HG03469 (cell line): ENCODE data around the gene OR2M4.
"Not testable (repeated sequence)": the region's sequence is repeated elsewhere in the genome, so short reads cannot be mapped to it uniquely, and the experiment has no call there.

ENCODE experiments used
- ATAC-seq: cut with Tn5 transposase; IDR thresholded peaks from one replicate; pipeline ENCODE4 v1.9.1; 2021; ENCODE audit warnings: mild to moderate bottlenecking, moderate library complexity, moderate number of reproducible peaks; ENCODE audit not compliant: unreplicated experiment

The OR2M4 gene, protein sequence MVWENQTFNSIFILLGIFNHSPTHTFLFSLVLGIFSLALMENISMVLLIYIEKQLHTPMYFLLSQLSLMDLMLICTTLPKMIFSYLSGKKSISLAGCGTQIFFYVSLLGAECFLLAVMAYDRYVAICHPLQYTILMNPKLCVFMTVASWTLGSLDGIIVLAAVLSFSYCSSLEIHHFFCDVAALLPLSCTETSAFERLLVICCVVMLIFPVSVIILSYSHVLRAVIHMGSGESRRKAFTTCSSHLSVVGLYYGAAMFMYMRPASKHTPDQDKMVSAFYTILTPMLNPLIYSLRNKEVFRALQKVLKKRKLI

DNA sequence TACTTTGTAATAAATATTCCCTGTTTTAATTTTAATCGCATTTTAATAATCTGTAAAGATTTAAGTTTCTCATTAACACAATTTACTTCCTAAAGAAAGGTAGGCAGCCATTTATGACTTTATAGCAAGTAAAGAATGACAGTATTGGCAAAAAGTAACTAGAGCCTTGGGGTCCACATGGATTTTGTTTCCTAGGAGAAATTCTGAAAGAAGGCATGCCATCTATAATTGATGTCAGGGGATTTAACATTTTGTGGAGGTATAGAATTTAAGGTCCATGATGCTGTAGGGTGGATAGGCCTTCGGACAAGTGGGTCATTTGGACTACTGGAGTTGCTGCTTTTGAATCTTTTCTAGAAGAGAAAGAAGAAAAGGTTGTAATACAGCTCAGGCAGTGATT lies at the start of gene OR2M4:
OR2M4 (plus strand) TSS at position 301 of the 400 bp plus-strand sequence. CDS start 7,512 bp downstream, outside the sequence.
- ATAC-seq = no peak

- no peak for ATAC-seq
Measured at GRCh38 chr1:248183996-248184395, 47.2 kb upstream of the OR2M4 start.

- no peak for ATAC-seq
Measured at GRCh38 chr1:248187363-248187762, 43.9 kb upstream of the OR2M4 start.

GRCh38 chr1:248189026-248189425 lies 42.2 kb upstream of the OR2M4 start:
- no peak for ATAC-seq

DNA sequence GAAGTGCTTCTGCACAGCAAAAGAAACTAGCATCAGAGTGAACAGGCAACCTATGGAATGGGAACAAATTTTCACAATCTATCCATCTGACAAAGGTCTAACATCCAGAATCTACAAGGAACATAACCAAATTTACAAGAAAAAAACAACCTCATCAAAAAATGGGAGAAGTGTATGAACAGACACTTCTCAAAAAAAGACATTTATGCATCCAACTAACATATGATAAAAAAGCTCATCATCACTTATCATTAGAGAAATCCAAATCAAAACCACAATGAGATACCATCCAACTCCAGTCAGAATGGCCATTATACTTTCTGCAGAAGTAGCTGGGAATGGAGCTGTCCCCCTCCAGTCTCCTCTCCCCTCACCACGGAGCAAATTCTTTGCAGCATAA lies 37.1 kb upstream of the OR2M4 start:
- no peak for ATAC-seq

DNA sequence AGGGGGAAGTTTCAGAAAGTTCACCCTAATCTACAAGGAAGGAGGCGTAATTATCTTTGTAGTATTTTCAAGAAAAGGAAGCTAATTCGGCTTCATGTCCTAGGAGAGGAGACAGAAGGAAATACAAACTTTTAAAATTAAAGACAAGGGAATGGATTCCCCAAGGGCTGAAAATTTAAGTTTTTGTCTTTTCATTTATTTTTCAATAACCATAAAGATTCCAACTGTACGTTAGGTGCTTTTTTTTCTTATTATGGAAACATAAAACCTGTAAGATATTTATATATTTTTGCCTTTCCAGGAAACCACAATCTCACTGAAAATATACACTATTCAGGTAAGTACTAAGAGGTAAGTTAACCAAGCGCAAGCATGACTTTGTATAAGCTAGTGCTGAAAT lies 34.3 kb upstream of the OR2M4 start, which contains the start of gene OR2M3:
OR2M3 (plus strand) TSS at position 301 of the 400 bp plus-strand sequence. CDS start 5,803 bp downstream, outside the sequence.
- no peak for ATAC-seq

GRCh38 chr1:248215880-248216279 lies 15.3 kb upstream of the OR2M4 start:
- ATAC-seq = no peak

- ATAC-seq = no peak
Measured at GRCh38 chr1:248225537-248225936, 5.7 kb upstream of the OR2M4 start.

GRCh38 chr1:248229360-248229908 lies 1.8 kb upstream of the OR2M4 start:
- no peak for ATAC-seq

DNA sequence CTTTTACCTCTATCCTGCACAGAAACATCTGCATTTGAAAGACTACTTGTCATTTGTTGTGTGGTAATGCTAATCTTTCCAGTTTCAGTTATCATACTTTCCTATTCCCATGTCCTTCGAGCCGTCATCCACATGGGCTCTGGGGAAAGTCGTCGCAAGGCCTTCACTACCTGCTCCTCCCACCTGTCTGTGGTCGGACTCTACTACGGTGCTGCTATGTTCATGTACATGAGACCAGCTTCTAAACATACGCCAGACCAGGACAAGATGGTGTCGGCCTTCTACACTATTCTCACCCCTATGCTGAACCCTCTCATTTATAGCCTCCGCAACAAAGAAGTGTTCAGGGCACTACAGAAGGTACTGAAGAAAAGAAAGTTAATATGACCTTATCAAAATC lies 8.3 kb downstream of the OR2M4 start:
- no peak for ATAC-seq

DNA sequence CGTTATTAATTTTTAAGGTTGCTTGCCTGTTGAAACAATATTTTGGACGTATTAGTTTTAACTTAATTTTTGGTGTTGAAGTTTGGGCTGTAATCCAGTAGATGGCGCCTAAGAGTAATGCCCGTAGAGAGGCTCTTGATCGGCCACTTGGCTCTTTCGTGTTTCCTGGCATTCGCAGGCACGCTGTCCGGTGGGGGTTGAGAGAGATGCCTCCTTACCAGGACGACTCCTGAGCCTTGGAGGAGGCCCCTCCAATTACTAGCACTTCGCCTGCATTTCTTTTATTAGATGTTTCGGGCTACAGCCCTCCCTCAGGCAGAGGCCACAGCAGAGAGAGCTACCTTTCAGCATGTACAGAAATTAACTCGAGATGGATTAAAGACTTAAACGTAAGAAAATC lies 12.0 kb downstream of the OR2M4 start:
- ATAC-seq = peak; percentile 95

- not testable (repeated sequence) for ATAC-seq
Measured at GRCh38 chr1:248259309-248259708, 28.1 kb downstream of the OR2M4 start.

DNA sequence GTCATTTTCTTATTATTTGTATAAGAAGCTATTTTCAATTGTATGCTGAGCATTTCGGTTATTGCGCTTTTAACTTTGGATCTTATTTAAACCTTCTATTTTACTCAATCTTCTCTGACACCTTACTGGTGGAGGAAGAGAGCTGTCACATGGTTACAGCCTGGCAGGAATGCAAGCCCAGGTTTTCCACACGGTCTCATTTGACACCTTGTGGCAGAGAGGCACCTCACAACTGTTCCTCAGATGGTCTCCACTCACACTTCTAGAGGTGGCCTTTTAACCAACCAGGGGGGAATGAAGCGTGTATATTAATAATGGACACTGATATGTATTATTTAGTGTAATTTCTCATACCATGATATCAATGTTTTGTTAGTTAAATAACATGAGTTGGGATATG lies 37.0 kb downstream of the OR2M4 start:
- no peak for ATAC-seq

DNA sequence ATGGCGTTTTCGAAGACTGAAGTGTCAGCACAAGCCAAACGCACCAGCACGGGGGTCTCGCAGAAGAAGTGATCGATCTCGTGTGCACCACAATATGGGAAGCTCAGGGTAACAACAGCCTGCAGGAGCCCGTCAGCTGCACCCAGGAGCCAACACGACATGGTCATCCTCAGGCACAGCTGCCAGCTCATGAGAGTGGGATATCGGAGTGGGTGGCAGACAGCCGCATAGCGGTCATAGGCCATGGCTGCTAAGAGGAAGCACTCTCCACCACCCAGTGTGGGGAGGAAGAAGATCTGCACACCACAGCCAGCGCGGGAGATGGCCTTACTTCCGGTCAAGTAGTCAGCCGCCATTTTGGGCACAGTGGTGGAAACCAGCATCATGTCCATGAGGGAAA lies 42.0 kb downstream of the OR2M4 start:
- ATAC-seq = not testable (repeated sequence)

- ATAC-seq = no peak
Measured at GRCh38 chr1:248277876-248278275, 46.7 kb downstream of the OR2M4 start, which contains the start of gene OR2T33. OR2T33 (minus strand) TSS chr1:248277976; CDS start chr1:248273814, 4,162 bp downstream.

DNA sequence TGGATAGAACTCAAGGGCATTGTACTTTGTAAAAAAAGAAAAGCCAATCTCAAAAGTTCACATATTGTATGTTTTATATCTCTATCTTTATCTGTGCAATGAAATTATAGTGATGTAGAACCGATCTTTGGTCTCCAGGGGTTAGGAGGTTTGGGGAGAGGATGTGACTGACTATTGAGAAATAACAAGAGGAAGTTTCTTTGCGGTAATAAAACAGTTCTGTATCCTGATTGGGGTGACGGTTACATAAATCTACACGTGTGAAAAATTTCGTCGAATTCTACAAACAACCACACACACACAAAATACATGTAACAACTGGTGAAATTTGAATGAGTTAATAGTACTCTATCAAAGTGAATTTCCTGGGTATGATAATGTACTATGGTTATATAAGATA lies 57.2 kb downstream of the OR2M4 start:
- ATAC-seq = no peak
